Smooth muscle cell (in vitro differentiated cells): ENCODE measurements around the gene ODAM. TPM values are rescaled to one million over a fixed set of nuclear protein-coding genes. Genes with fewer than 3 reads are reported as not detected.
"Not testable (repeated sequence)": the region's sequence is repeated elsewhere in the genome, so short reads cannot be mapped to it uniquely, and the experiment has no call there.

ENCODE experiments used
- DNase-seq: peaks from one replicate; lab custom pipeline; 2025; ENCODE audit not compliant: unreplicated experiment; lab: John Stamatoyannopoulos, UW
- H2AFZ ChIP-seq: fragments of 200-600 bp; sonication (generic); 2 replicates; pipeline ENCODE4 v1.6.0; 2016; ENCODE audit warnings: antibody characterized with exemption, low read depth, mild to moderate bottlenecking
- H3F3A ChIP-seq: fragments of 200-600 bp; sonication (generic); 2 replicates; pipeline ENCODE4 v1.6.0; 2017; ENCODE audit warnings: antibody characterized with exemption, low read depth
- H3K27ac ChIP-seq: fragments of 200-600 bp; sonication (generic); 2 replicates; pipeline ENCODE4 v1.5.1; 2016; ENCODE audit warnings: low read depth, mild to moderate bottlenecking
- H3K27me3 ChIP-seq: fragments of 200-600 bp; sonication (generic); 2 replicates; pipeline ENCODE4 v1.6.1; 2016; ENCODE audit warnings: low read depth, mild to moderate bottlenecking
- H3K36me3 ChIP-seq: fragments of 200-600 bp; sonication (generic); 2 replicates; pipeline ENCODE4 v1.5.1; 2016; ENCODE audit warnings: low read depth
- H3K4me1 ChIP-seq: fragments of 200-600 bp; sonication (generic); 2 replicates; pipeline ENCODE4 v1.5.1; 2016; ENCODE audit warnings: low read depth
- H3K4me2 ChIP-seq: fragments of 200-600 bp; sonication (generic); 2 replicates; pipeline ENCODE4 v1.6.0; 2016; ENCODE audit warnings: mild to moderate bottlenecking
- H3K4me3 ChIP-seq: fragments of 200-600 bp; sonication (generic); 2 replicates; pipeline ENCODE4 v1.5.1; 2016; ENCODE audit warnings: mild to moderate bottlenecking
- H3K79me2 ChIP-seq: fragments of 200-600 bp; sonication (generic); 2 replicates; pipeline ENCODE4 v1.6.0; 2016; ENCODE audit warnings: low read depth, mild to moderate bottlenecking
- H3K9ac ChIP-seq: fragments of 200-600 bp; sonication (generic); 2 replicates; pipeline ENCODE4 v1.6.0; 2016; ENCODE audit warnings: low read depth
- H3K9me3 ChIP-seq: fragments of 200-600 bp; sonication (generic); replicated peaks from 2 replicates; pipeline ENCODE4 v1.5.1; 2016; ENCODE audit warnings: low read depth
- H4K20me1 ChIP-seq: fragments of 200-600 bp; sonication (generic); 2 replicates; pipeline ENCODE4 v1.6.0; 2016; ENCODE audit warnings: low read depth
- CTCF ChIP-seq: fragments of 200-600 bp; sonication (generic); IDR thresholded peaks from 2 replicates; pipeline ENCODE4 v1.5.1; 2017; ENCODE audit warnings: borderline replicate concordance, mild to moderate bottlenecking, antibody characterized with exemption; ENCODE audit not compliant: insufficient read depth, poor library complexity, severe bottlenecking
- WGBS: methylation state at CpG from one replicate; pipeline ENCODE4 v1.1.7; 2016; ENCODE audit warnings: low lambda C conversion rate; 5-methylcytosine and 5-hydroxymethylcytosine counted together
- polyA plus RNA-seq: library from polyadenylated mRNA; unstranded; fragments of >200 nt; fragmentation: Nextera tagmentation; extraction: Ambion mirVana; gene quantifications from 2 replicates; pipeline ENCODE4 v1.2.1, GENCODE V29; 2016
- total RNA-seq: library from RNA; depleted of rRNA; stranded (reverse); fragments of >200 nt; gene quantifications from 2 replicates; pipeline ENCODE4 v1.2.3, GENCODE V29; 2014

ODAM gene
- total and polyA plus RNA-seq, 2 experiments from 2014 or later = 0.54 to 0.93 TPM

GRCh38 chr4:70239131-70239883 lies 43.8 kb downstream of the ODAM start:
- TF ChIP-seq CTCF = no peak

GRCh38 chr4:70239884-70240591 lies 44.5 kb downstream of the ODAM start:
- Histone ChIP-seq H3K27me3 (no peaks in the 10 kb centered on the region), H3K79me2 (no peaks in the 10 kb centered on the region), H3K4me3 (no peak overlapping the region), H3K4me2 (peak overlapping the region; percentile 51), H3K9me3 (no peaks in the 10 kb centered on the region), H3K36me3 (no peaks in the 10 kb centered on the region), H3K9ac (no peak overlapping the region), H4K20me1 (no peaks in the 10 kb centered on the region), H3K27ac (peak overlapping the region; percentile 48), H3F3A (no peaks in the 10 kb centered on the region), H3K4me1 (peaks cover 3% of the 10 kb centered on the region), H2AFZ (peak overlapping the region; percentile 23)
- WGBS = 65% methylated on average over 5 of the region's 5 CpGs
- DNase-seq = no peak
- TF ChIP-seq CTCF = no peak

More at GRCh38 chr4:70239131-70239883, 43.8 kb downstream of the ODAM start:
- no peak overlapping the region for H3K4me3 ChIP-seq
- no peaks in the 10 kb centered on the region for H3K9me3 ChIP-seq
- no peaks in the 10 kb centered on the region for H4K20me1 ChIP-seq
- H2AFZ ChIP-seq = peak overlapping the region; percentile 23
- no peak overlapping the region for H3K9ac ChIP-seq
- H3F3A ChIP-seq = no peaks in the 10 kb centered on the region
- no peaks in the 10 kb centered on the region for H3K36me3 ChIP-seq
- H3K4me1 ChIP-seq = peaks cover 3% of the 10 kb centered on the region
- H3K27ac ChIP-seq = peak overlapping the region; percentile 48
- H3K27me3 ChIP-seq = no peaks in the 10 kb centered on the region
- peak overlapping the region; percentile 51 for H3K4me2 ChIP-seq
- H3K79me2 ChIP-seq = no peaks in the 10 kb centered on the region
- WGBS = 9% methylated on average over 3 of the region's 3 CpGs
- DNase-seq = no peak

- peak within 1 kb of the TSS; percentile 1 for H2AFZ ChIP-seq
- H3K4me2 ChIP-seq, H3K27ac ChIP-seq, H3K9ac ChIP-seq, H3K9me3 ChIP-seq, H4K20me1 ChIP-seq, H3F3A ChIP-seq, H3K79me2 ChIP-seq, DNase-seq, H3K4me3 ChIP-seq, H3K27me3 ChIP-seq, H3K4me1 ChIP-seq, H3K36me3 ChIP-seq: not testable (repeated sequence)
- WGBS = 97% methylated on average over 3 of the region's 3 CpGs
These were observed 46.8 kb downstream of the ODAM start, which contains the start of gene CSN3 for GRCh38 chr4:70242297-70242696. Gene CSN3, plus strand, starts transcription at chr4:70242597. Its CDS starts 2,223 bp downstream, at chr4:70244820.

- H3K9ac ChIP-seq = no peak overlapping the region
- no peak overlapping the region for H3K4me3 ChIP-seq
- H3K9me3 ChIP-seq = no peaks in the 10 kb centered on the region
- TF ChIP-seq CTCF = no peak
- no peak overlapping the region for H3K4me2 ChIP-seq
- WGBS = 70% methylated on average over 4 of the region's 4 CpGs
- H3K27me3 ChIP-seq = no peaks in the 10 kb centered on the region
- no peaks in the 10 kb centered on the region for H3K36me3 ChIP-seq
- H3F3A ChIP-seq = no peaks in the 10 kb centered on the region
- no peak overlapping the region for H2AFZ ChIP-seq
- H3K27ac ChIP-seq = no peak overlapping the region
- H3K4me1 ChIP-seq = peaks cover 3% of the 10 kb centered on the region
- no peaks in the 10 kb centered on the region for H4K20me1 ChIP-seq
- DNase-seq = no peak
- no peaks in the 10 kb centered on the region for H3K79me2 ChIP-seq
These were observed 47.6 kb downstream of the ODAM start for GRCh38 chr4:70243091-70243490.
